HepG2 (cell line): Measurements from ENCODE around the gene HPDL. TPM values are rescaled to one million over a fixed set of nuclear protein-coding genes. Genes with fewer than 3 reads are reported as not detected.

Experiments
- AGO2 ChIP-seq: fragments of 200-400 bp; formaldehyde crosslinking; optimal IDR thresholded peaks from 2 replicates; pipeline ENCODE3; 2017; ENCODE audit warnings: mild to moderate bottlenecking, low read depth, low read length, moderate library complexity
- ATF4 ChIP-seq, 2 experiments: fragments of 450-650 bp in 1 of 2; sonication (generic) in 1 of 2; formaldehyde crosslinking; IDR thresholded peaks; 2 replicates each; pipeline versions ENCODE4 v1.5.0 to v1.8.0; 2020 to 2022; ENCODE audit warnings: mild to moderate bottlenecking in 1 of 2, missing genetic modification reagents in 1 of 2
- GLI4 ChIP-seq: sonication (generic); formaldehyde crosslinking; IDR thresholded peaks from 2 replicates; pipeline ENCODE4 v1.5.1; 2020; ENCODE audit warnings: missing genetic modification reagents, mild to moderate bottlenecking, moderate library complexity, borderline replicate concordance
- HMG20B ChIP-seq: conservative IDR thresholded peaks from 2 replicates; pipeline ENCODE4 v1.6.1; 2016; ENCODE audit warnings: missing genetic modification reagents, missing compliant biosample characterization
- KDM3A ChIP-seq: IDR thresholded peaks from 2 replicates; pipeline ENCODE4 v1.6.1; 2018; ENCODE audit warnings: low read depth, missing compliant biosample characterization
- KIAA2018 ChIP-seq: sonication (generic); formaldehyde crosslinking; IDR thresholded peaks from 2 replicates; pipeline ENCODE4 v1.5.0; 2020; ENCODE audit warnings: mild to moderate bottlenecking, missing genetic modification reagents, borderline replicate concordance
- NFKB2 ChIP-seq: sonication (generic); formaldehyde crosslinking; IDR thresholded peaks from 2 replicates; pipeline ENCODE4 v1.4.0; 2020; ENCODE audit warnings: missing genetic modification reagents, borderline replicate concordance
- ZBTB38 ChIP-seq: sonication (generic); formaldehyde crosslinking; IDR thresholded peaks from 2 replicates; pipeline ENCODE4 v1.5.1; 2020; ENCODE audit warnings: mild to moderate bottlenecking, missing genetic modification reagents
- ZFP36L1 ChIP-seq: sonication (generic); formaldehyde crosslinking; IDR thresholded peaks from 2 replicates; pipeline ENCODE4 v1.8.0; 2022; ENCODE audit warnings: mild to moderate bottlenecking, missing genetic modification reagents, moderate library complexity
- ZNF30 ChIP-seq: sonication (generic); formaldehyde crosslinking; IDR thresholded peaks from 2 replicates; pipeline ENCODE4 v1.5.0; 2020; ENCODE audit warnings: mild to moderate bottlenecking, missing genetic modification reagents
- ZNF383 ChIP-seq: sonication (generic); formaldehyde crosslinking; IDR thresholded peaks from 2 replicates; pipeline ENCODE4 v1.4.0; 2020; ENCODE audit warnings: missing genetic modification reagents, mild to moderate bottlenecking, borderline replicate concordance
- ZNF557 ChIP-seq: sonication (generic); formaldehyde crosslinking; IDR thresholded peaks from 2 replicates; pipeline ENCODE4 v1.4.0; 2020; ENCODE audit warnings: missing genetic modification reagents
- ZNF644 ChIP-seq: IDR thresholded peaks from 2 replicates; pipeline ENCODE4 v1.6.1; 2016; ENCODE audit warnings: low read depth
- polyA plus RNA-seq, 8 experiments: library from polyadenylated mRNA; depleted of rRNA in 3 of 8; stranded (reverse) in 7 of 8; unstranded in 1 of 8; fragments of >200 nt; fragmentation: Illumina TruSeq in 4 of 8; extraction: Trizol in 4 of 8; gene quantifications; 2 replicates each; pipeline versions ENCODE4 v1.2.1 to v1.2.3, GENCODE V29; 2011 to 2016; ENCODE audit warnings: low read depth in 4 of 8, missing spikeins in 1 of 8, mixed read lengths in 1 of 8; ENCODE audit not compliant: insufficient read depth in 1 of 8
- total RNA-seq, 5 experiments: library from RNA; depleted of rRNA; stranded (reverse); fragments of >200 nt; fragmentation: Illumina TruSeq; extraction: Trizol; gene quantifications; 2 replicates each; pipeline ENCODE4 v1.2.3, GENCODE V29; 2016; ENCODE audit warnings: low read depth in 1 of 5
- TF ChIP-seq, protein P1 (sequence below): sonication (generic); formaldehyde crosslinking; IDR thresholded peaks from 2 replicates; pipeline ENCODE4 v1.4.0; 2020; ENCODE audit warnings: missing genetic modification reagents

Gene HPDL
- total and polyA plus RNA-seq, 2 of the 13 experiments (the other 11 are each of a cell fraction or from before 2014, with no cell fraction given) = not detected

DNA sequence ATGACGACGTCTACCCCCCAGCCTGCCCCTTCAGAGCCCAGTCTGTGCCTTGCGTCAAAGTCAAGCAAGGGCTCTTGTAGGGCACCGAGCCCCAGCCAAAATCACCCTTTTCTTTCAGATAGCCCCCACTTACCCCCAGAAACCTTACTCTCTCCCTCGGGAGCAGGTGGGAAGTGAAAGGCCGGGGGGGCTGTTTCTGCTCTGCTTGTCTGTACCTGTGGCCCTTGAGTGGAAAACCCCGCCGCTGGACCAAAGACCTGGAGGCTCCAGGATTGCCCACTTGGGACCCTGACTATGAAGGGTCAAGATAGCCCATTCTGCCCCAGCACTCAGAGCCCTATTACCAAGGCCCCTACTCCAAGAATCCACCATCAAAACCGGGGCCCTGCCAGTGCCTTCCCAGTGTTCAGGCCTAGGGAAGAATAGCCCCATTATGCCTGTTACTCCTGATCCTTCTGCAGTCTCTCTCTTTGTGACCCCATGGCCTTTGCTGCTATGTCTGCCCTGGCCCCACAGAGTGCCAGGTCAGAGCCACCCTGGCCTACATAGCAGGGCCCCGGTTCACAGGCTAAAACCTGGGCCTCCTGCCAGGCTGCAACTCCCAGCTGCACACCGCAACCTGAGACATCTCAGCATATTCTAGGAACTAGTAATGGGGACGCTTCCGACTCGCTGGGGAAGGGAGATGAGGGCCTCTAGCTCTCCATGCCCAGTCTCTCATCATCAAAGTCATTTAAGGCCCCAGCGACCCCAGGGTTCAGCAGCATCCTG is 22.2 kb upstream of the HPDL start (continued):
- TF ChIP-seq ZNF383 (CRISPR knock-in tag) (no peak), ATF4 (CRISPR knock-in tag; IDR thresholded peaks at IDR 0.05) (no peak), AGO2 (peak; percentile 10), ZFP36L1 (CRISPR knock-in tag) (0 out of 2 replicates have a peak, but pooled peaks have one; percentile 16), GLI4 (CRISPR knock-in tag) (no peak; the same call in 1 of the 2 replicates), KDM3A (CRISPR knock-in tag) (0 out of 2 replicates have a peak, but pooled peaks have one; percentile 4), ZBTB38 (no peak), NFKB2 (CRISPR knock-in tag) (no peak), HMG20B (CRISPR knock-in tag) (no peak; the same call in 1 of the 2 replicates), KIAA2018 (CRISPR knock-in tag) (no peak), ZNF30 (CRISPR knock-in tag) (no peak), ZNF557 (no peak), ZNF644 (no peak)
- TF ChIP-seq, protein P1, sequence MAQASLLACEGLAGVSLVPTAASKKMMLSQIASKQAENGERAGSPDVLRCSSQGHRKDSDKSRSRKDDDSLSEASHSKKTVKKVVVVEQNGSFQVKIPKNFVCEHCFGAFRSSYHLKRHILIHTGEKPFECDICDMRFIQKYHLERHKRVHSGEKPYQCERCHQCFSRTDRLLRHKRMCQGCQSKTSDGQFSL (CRISPR knock-in tag) = no peak
